Measurements from ENCODE around the gene TRAF4.
"Not testable (repeated sequence)": the region's sequence is repeated elsewhere in the genome, so short reads cannot be mapped to it uniquely, and the experiment has no call there.

TRAF4 gene

DNA sequence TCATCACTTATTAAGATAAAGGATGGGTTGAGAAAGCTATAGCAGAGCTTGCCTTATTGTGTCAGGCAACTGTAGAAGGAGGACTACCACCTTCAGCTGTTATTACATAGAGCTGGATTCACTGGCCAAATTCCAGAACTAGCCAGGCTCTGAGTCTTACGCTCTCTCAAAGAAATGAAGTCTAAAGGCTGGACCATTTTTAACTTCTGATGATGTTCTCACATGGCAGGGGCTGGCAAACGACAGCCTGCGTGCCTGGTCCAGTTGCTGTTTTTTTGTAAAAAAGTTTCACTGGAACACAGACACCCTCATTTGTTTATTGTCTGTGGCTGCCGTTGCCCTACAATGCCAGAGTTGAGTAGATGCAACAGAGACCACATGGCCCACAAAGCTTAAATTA lies 21.2 kb downstream of the TRAF4 start:
- Histone ChIP-seq H3K4me2 (ENCODE audit: low read depth, low read length) (no peak overlapping the region), H3K9me2 (replicated peaks; ENCODE audit: insufficient read depth, low read length) (no peaks in the 10 kb centered on the region), H4K20me1 (ENCODE audit: insufficient read depth, low read length) (no peaks in the 10 kb centered on the region), H3F3A (ENCODE audit: insufficient read depth, low read length) (peaks cover 9% of the 10 kb centered on the region), H3K9me3 (replicated peaks; ENCODE audit: insufficient read depth, low read length) (no peaks in the 10 kb centered on the region), H3K4me1 (ENCODE audit: low read length) (peaks cover 12% of the 10 kb centered on the region), H3K27ac (ENCODE audit: low read length) (no peak overlapping the region), H3K79me2 (ENCODE audit: low read length) (peaks cover 7% of the 10 kb centered on the region; the same call in 1 of the 2 replicates), H2AFZ (ENCODE audit: low read length) (no peak overlapping the region), H3K27me3 (replicated peaks; ENCODE audit: insufficient read depth, low read length) (no peaks in the 10 kb centered on the region), H3K36me3 (replicated peaks; ENCODE audit: insufficient read depth, low read length) (no peaks in the 10 kb centered on the region), H3K9ac (ENCODE audit: low read length) (no peak overlapping the region), H3K4me3 (ENCODE audit: low read length) (no peak overlapping the region)
- DNase-seq: no peak
- no peak for TF ChIP-seq EZH2phosphoT487 (IDR thresholded peaks at IDR 0.05; ENCODE audit: low read length)
- TF ChIP-seq, protein P1, sequence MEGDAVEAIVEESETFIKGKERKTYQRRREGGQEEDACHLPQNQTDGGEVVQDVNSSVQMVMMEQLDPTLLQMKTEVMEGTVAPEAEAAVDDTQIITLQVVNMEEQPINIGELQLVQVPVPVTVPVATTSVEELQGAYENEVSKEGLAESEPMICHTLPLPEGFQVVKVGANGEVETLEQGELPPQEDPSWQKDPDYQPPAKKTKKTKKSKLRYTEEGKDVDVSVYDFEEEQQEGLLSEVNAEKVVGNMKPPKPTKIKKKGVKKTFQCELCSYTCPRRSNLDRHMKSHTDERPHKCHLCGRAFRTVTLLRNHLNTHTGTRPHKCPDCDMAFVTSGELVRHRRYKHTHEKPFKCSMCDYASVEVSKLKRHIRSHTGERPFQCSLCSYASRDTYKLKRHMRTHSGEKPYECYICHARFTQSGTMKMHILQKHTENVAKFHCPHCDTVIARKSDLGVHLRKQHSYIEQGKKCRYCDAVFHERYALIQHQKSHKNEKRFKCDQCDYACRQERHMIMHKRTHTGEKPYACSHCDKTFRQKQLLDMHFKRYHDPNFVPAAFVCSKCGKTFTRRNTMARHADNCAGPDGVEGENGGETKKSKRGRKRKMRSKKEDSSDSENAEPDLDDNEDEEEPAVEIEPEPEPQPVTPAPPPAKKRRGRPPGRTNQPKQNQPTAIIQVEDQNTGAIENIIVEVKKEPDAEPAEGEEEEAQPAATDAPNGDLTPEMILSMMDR (IDR thresholded peaks at IDR 0.05; ENCODE audit: low read length): no peak
- no peak for TF ChIP-seq EZH2 (optimal IDR thresholded peaks at IDR 0.05; ENCODE audit: low read depth, low read length)

DNA sequence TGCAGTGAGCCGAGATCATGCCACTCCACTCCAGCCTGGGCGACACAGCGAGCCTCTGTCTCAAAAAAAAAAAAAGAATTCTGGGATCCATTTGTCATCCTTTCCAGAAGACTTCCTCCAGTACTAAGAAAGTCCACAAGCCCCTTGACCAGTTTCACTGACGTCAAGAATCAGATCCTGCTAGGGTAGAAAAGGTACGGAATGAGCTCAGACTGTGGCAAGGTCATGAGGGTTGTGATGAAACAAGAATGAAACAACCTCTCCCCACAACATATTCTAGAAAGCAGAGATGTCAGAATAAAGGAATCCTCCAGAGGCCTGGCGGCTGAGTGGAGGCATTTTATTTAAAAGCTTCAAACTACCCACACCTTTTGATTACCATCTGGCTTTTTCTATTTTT lies 29.9 kb downstream of the TRAF4 start:
- H3K27ac ChIP-seq (ENCODE audit: low read length): no peak overlapping the region
- H3K36me3 ChIP-seq (replicated peaks; ENCODE audit: insufficient read depth, low read length): no peaks in the 10 kb centered on the region
- peaks cover 3% of the 10 kb centered on the region; the same call in 1 of the 2 replicates for H3K79me2 ChIP-seq (ENCODE audit: low read length)
- DNase-seq: no peak
- no peaks in the 10 kb centered on the region for H3K9me3 ChIP-seq (replicated peaks; ENCODE audit: insufficient read depth, low read length)
- no peak overlapping the region for H3K9ac ChIP-seq (ENCODE audit: low read length)
- H3F3A ChIP-seq (ENCODE audit: insufficient read depth, low read length): no peaks in the 10 kb centered on the region
- no peak overlapping the region for H3K4me3 ChIP-seq (ENCODE audit: low read length)
- H4K20me1 ChIP-seq (ENCODE audit: insufficient read depth, low read length): no peaks in the 10 kb centered on the region
- H3K9me2 ChIP-seq (replicated peaks; ENCODE audit: insufficient read depth, low read length): no peaks in the 10 kb centered on the region
- H3K27me3 ChIP-seq (replicated peaks; ENCODE audit: insufficient read depth, low read length): no peaks in the 10 kb centered on the region
- H3K4me1 ChIP-seq (ENCODE audit: low read length): no peaks in the 10 kb centered on the region
- H2AFZ ChIP-seq (ENCODE audit: low read length): no peak overlapping the region
- TF ChIP-seq EZH2 (optimal IDR thresholded peaks at IDR 0.05; ENCODE audit: low read depth, low read length): no peak
- H3K4me2 ChIP-seq (ENCODE audit: low read depth, low read length): no peak overlapping the region

DNA sequence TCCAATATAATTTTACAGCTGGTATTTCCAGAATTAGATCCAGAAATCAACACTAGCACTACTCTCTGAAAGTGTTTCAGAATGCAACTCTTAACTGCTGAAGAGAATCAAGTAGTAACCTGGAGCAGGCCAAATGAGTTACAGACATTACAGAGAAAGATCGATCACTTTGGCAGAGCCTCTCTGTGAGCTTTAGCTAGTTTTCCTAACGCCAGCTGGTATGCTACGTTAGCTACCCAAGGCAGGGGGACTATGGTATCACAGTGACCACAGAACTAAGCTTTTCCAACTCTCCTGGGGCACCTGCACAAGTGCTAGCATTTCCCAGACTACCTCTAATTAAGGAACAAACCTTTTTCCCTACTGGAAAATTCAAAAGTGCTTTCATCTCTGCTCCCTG lies 30.4 kb downstream of the TRAF4 start:
- Histone ChIP-seq H4K20me1 (ENCODE audit: insufficient read depth, low read length) (no peaks in the 10 kb centered on the region), H3F3A (ENCODE audit: insufficient read depth, low read length) (no peaks in the 10 kb centered on the region), H3K9ac (ENCODE audit: low read length) (no peak overlapping the region), H3K79me2 (ENCODE audit: low read length) (peaks cover 8% of the 10 kb centered on the region; the same call in 1 of the 2 replicates), H3K4me1 (ENCODE audit: low read length) (no peaks in the 10 kb centered on the region), H3K4me2 (ENCODE audit: low read depth, low read length) (no peak overlapping the region), H3K9me2 (replicated peaks; ENCODE audit: insufficient read depth, low read length) (no peaks in the 10 kb centered on the region), H3K27ac (ENCODE audit: low read length) (no peak overlapping the region), H3K27me3 (replicated peaks; ENCODE audit: insufficient read depth, low read length) (no peaks in the 10 kb centered on the region), H3K36me3 (replicated peaks; ENCODE audit: insufficient read depth, low read length) (no peaks in the 10 kb centered on the region), H3K4me3 (ENCODE audit: low read length) (no peak overlapping the region), H3K9me3 (replicated peaks; ENCODE audit: insufficient read depth, low read length) (no peaks in the 10 kb centered on the region), H2AFZ (ENCODE audit: low read length) (no peak overlapping the region)
- no peak for DNase-seq
- no peak for TF ChIP-seq EZH2 (optimal IDR thresholded peaks at IDR 0.05; ENCODE audit: low read depth, low read length)
- TF ChIP-seq, protein P1 (IDR thresholded peaks at IDR 0.05; ENCODE audit: low read length): no peak
- TF ChIP-seq EZH2phosphoT487 (IDR thresholded peaks at IDR 0.05; ENCODE audit: low read length): no peak

DNA sequence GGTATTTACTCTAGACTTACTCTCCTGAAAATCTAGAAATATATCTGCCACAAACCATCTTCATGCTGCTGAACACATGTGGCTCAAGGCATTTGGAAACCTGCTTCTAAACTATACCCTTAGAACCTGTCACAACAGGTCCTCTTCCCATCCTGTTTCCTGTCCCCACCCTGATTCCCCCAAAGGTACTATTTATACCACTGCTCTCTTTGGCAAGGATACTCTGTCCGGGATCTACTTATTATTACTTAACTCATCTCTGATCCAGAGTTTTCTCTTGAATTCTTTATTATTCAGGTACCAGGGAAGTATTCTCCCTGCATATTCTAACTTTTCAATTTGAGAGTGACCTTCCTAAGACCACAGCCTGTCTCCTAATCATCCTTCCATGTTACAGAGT lies 33.4 kb downstream of the TRAF4 start:
- Histone ChIP-seq H2AFZ (ENCODE audit: low read length) (no peak overlapping the region), H3K27me3 (replicated peaks; ENCODE audit: insufficient read depth, low read length) (no peaks in the 10 kb centered on the region), H3K9ac (ENCODE audit: low read length) (no peak overlapping the region), H3K4me1 (ENCODE audit: low read length) (peaks cover 9% of the 10 kb centered on the region), H3K79me2 (ENCODE audit: low read length) (peaks cover 14% of the 10 kb centered on the region), H3K4me3 (ENCODE audit: low read length) (no peak overlapping the region), H3K9me3 (replicated peaks; ENCODE audit: insufficient read depth, low read length) (no peaks in the 10 kb centered on the region), H4K20me1 (ENCODE audit: insufficient read depth, low read length) (no peaks in the 10 kb centered on the region), H3F3A (ENCODE audit: insufficient read depth, low read length) (peaks cover 8% of the 10 kb centered on the region; the same call in 1 of the 2 replicates), H3K4me2 (ENCODE audit: low read depth, low read length) (no peak overlapping the region), H3K27ac (ENCODE audit: low read length) (no peak overlapping the region), H3K36me3 (replicated peaks; ENCODE audit: insufficient read depth, low read length) (no peaks in the 10 kb centered on the region), H3K9me2 (replicated peaks; ENCODE audit: insufficient read depth, low read length) (no peaks in the 10 kb centered on the region)
- TF ChIP-seq EZH2 (optimal IDR thresholded peaks at IDR 0.05; ENCODE audit: low read depth, low read length) (no peak), EZH2phosphoT487 (IDR thresholded peaks at IDR 0.05; ENCODE audit: low read length) (no peak)
- TF ChIP-seq, protein P1 (IDR thresholded peaks at IDR 0.05; ENCODE audit: low read length): no peak
- DNase-seq: no peak

DNA sequence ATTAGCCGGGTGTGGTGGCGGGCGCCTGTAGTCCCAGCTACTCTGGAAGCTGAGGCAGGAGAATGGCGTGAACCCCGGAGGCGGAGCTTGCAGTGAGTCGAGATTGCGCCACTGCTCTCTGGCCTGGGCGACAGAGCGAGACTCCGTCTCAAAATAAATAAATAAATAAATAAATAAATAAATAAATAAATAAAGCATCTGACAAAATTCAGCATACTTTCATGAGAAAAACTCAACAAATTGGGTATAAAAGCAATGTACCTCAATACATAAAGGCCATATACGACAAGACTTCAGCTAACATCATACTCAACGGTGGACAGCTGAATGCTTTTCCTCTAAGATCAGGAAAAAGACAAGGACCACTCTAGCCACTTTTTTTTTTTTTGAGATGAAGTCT lies 35.8 kb downstream of the TRAF4 start:
- H4K20me1 ChIP-seq (ENCODE audit: insufficient read depth, low read length); H3K27me3 ChIP-seq (replicated peaks; ENCODE audit: insufficient read depth, low read length); H3K9me2 ChIP-seq (replicated peaks; ENCODE audit: insufficient read depth, low read length); H3K4me1 ChIP-seq (ENCODE audit: low read length); H2AFZ ChIP-seq (ENCODE audit: low read length); H3K36me3 ChIP-seq (replicated peaks; ENCODE audit: insufficient read depth, low read length); DNase-seq; H3F3A ChIP-seq (ENCODE audit: insufficient read depth, low read length); H3K27ac ChIP-seq (ENCODE audit: low read length); H3K4me2 ChIP-seq (ENCODE audit: low read depth, low read length); H3K9me3 ChIP-seq (replicated peaks; ENCODE audit: insufficient read depth, low read length); H3K4me3 ChIP-seq (ENCODE audit: low read length); H3K9ac ChIP-seq (ENCODE audit: low read length): not testable (repeated sequence)
- peaks cover 14% of the 10 kb centered on the region for H3K79me2 ChIP-seq (ENCODE audit: low read length)
